ENCODE results near the gene DNAJC3. TPM values are rescaled to one million over a fixed set of nuclear protein-coding genes. Genes with fewer than 3 reads are reported as not detected.
A peak's percentile ranks its signal among the peaks of the same experiment; 100 is the strongest.

DNAJC3 gene
- total RNA-seq, 4 donors from 2014 or later, result 15.7 to 21.6 (median 20.5) TPM

DNA sequence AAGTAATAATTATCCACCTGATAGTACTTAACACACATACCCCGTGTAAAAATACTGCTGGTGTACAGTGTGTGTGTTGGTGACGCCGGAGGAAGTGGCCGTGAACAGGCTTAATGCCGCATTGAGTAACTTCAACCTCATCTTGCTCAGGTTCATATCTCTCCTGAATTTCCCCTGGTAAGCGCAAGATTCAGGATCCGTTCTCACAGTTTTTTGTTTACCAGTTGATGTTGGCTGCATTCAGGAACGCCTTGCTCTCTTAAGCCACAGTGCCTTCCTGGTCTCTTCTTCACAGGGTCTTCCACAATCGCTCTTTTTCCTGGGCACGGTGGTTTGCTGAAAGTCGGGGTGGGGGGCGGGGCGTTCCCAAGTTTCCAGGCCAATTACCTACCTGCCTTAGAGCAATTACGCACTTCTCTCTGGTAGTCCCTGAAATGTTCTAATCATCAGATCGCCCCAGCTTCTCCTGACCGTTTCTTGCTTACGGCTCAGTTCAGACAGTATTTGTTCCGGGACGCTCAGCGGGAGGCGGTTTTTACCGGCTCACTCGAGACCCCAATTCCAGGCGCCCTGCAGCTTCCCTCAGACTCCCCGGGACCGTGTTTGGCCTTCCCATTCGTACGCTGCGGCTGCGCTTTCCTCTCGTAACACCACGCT lies 706 bp upstream of the DNAJC3 start:
- Histone ChIP-seq H3K9me3 (peaks cover 0 to 6% (median 0%) of the 10 kb centered on the region in 3 donors), H3K27me3 (no peaks in the 10 kb centered on the region), H3K4me3 (peak overlapping the region; percentile 77 to 98 (median 78)), H3K36me3 (no peaks in the 10 kb centered on the region), H3K4me1 (peaks cover 49 to 53% of the 10 kb centered on the region in 2 donors), H3K27ac (peak overlapping the region; percentile 98 to 99 (median 98))
- no peak for TF ChIP-seq POLR2A (IDR thresholded peaks at IDR 0.05)
- TF ChIP-seq CTCF (IDR thresholded peaks at IDR 0.05 in 4 of 5, conservative IDR thresholded peaks at IDR 0.05 in 1 of 5), result no peak
- DNase-seq, result peak; percentile 40 to 58
- in situ Hi-C loops (cut with MboI; ENCODE audit: low sequenced_read_pairs in 4 of 4) (no loop called here), intact Hi-C loops (cut with DNase I; ENCODE audit: low total_unique reads) (loop anchor here (5.0 kb wide), 4 partner anchors 76 to 1756 kb away; partner anchors contain the start of gene RAP2A)
- peak; percentile 53 to 57 for ATAC-seq

DNA sequence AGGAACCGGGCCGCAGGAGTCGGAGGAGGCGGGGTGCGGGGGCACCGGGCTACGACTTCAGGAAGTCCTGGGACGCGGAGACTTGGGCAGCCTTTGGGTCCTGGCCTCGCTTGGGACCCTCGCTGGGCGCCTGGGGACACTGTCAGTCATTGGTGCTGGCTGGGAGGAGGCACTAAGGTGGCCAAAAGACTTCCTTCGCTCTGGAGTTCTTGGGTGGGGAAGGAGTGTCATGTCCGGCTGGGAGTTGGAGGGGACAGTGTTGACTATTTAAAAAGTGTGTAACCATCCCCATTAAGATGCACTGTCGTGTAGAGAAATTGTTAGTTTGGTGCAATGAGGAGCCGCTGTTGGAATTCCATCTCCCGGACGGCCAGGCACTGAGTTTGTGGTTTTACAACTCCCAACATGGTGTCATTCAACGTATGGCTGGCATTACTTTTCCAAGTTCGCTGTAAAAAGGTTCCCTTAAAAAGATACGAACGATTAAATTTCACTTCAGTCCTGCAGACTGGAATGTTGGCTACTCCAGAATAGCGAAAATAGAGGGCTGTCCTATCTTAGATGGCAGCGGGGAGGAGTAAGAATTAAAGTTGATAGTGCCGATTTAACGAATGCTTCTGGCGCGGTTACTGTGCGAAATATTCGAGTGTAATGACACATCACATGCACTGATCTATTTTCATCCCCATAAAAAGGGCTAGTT lies 776 bp downstream of the DNAJC3 start:
- Histone ChIP-seq H3K27ac (peak overlapping the region; percentile 98 to 99 (median 98)), H3K9me3 (no peaks in the 10 kb centered on the region), H3K27me3 (no peaks in the 10 kb centered on the region), H3K36me3 (no peaks in the 10 kb centered on the region), H3K4me1 (peaks cover 63 to 67% of the 10 kb centered on the region in 2 donors), H3K4me3 (peak overlapping the region; percentile 77 to 98 (median 82))
- ATAC-seq (peak; percentile 46 to 48), DNase-seq (peak; percentile 9 to 49)
- in situ Hi-C loops (cut with MboI; ENCODE audit: low sequenced_read_pairs in 4 of 4) (no loop called here), intact Hi-C loops (cut with DNase I; ENCODE audit: low total_unique reads) (loop anchor here (5.0 kb wide), 4 partner anchors 75 to 1755 kb away; partner anchors contain the start of gene RAP2A)
- no peak for TF ChIP-seq CTCF (IDR thresholded peaks at IDR 0.05 in 4 of 5, conservative IDR thresholded peaks at IDR 0.05 in 1 of 5)
- TF ChIP-seq POLR2A (IDR thresholded peaks at IDR 0.05), result peak; percentile 42 to 67

DNA sequence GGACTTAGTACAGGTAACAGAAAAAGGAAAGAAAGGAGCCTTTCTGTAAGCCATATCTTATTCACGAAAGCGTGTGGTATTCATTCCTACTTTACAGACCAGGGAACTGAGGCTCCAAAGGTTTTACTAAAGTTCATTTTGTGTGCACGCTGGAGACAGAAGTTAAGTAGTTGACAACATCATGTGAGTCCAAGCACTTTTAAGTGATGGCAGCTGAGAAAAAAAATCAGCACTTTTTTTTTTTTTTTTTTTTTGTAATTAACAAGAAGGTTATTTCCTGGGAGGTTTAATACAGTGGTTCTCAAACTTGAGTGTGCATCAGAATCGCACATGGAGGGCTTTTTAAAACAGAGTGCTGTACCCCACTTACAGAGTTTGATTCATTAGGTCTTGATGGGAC lies 2.0 kb downstream of the DNAJC3 start:
- Histone ChIP-seq H3K27me3 (no peaks in the 10 kb centered on the region), H3K36me3 (no peaks in the 10 kb centered on the region), H3K4me3 (peak overlapping the region in 3 of 4 donors; percentile 77 to 86 (median 77)), H3K9me3 (no peaks in the 10 kb centered on the region), H3K4me1 (peaks cover 62 to 71% of the 10 kb centered on the region in 2 donors), H3K27ac (peak overlapping the region; percentile 98 to 99 (median 98))
- in situ Hi-C loops (cut with MboI; ENCODE audit: low sequenced_read_pairs in 4 of 4), result no loop called here
- intact Hi-C loops (cut with DNase I; ENCODE audit: low total_unique reads), result loop anchor here (5.0 kb wide), 4 partner anchors 73 to 1753 kb away; partner anchors contain the start of gene RAP2A
- TF ChIP-seq CTCF (IDR thresholded peaks at IDR 0.05 in 4 of 5, conservative IDR thresholded peaks at IDR 0.05 in 1 of 5), result no peak
- TF ChIP-seq POLR2A (IDR thresholded peaks at IDR 0.05), result no peak
- no peak for ATAC-seq
- no peak for DNase-seq

DNA sequence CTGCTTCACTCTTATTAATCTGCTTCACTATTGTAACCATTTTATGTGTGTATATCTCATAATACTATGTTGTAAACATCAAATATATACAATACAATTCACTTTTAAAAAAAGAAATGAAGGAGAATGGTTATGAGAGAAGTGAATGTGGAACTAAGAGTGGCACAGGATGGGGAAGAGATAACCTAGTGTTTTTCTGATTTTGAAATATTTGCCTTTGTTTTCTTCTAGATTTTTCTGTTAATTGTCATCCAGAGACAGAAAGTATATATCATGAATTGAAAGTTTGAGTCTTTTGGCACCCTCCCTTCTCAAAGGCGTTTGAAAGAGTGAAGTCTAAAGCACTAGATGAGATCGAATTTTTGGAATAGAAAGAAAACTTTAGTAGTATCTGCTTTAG lies 2.8 kb downstream of the DNAJC3 start:
- H3K4me3 ChIP-seq, result no peak overlapping the region
- intact Hi-C loops (cut with DNase I; ENCODE audit: low total_unique reads), result loop anchor here (5.0 kb wide), 4 partner anchors 73 to 1753 kb away; partner anchors contain the start of gene RAP2A
- H3K27me3 ChIP-seq, result no peaks in the 10 kb centered on the region
- no peaks in the 10 kb centered on the region for H3K36me3 ChIP-seq
- H3K27ac ChIP-seq, result peak overlapping the region; percentile 98 to 99 (median 98)
- ATAC-seq (no peak), DNase-seq (no peak)
- no peak for TF ChIP-seq POLR2A (IDR thresholded peaks at IDR 0.05)
- no peak for TF ChIP-seq CTCF (IDR thresholded peaks at IDR 0.05 in 4 of 5, conservative IDR thresholded peaks at IDR 0.05 in 1 of 5)
- in situ Hi-C loops (cut with MboI; ENCODE audit: low sequenced_read_pairs in 4 of 4), result no loop called here
- H3K4me1 ChIP-seq, result peaks cover 64 to 69% of the 10 kb centered on the region in 2 donors
- no peaks in the 10 kb centered on the region for H3K9me3 ChIP-seq

All from gastrocnemius medialis (tissue), 4 donors.